ENCODE results near the gene ADAMTS18.
A peak's percentile ranks its signal among the peaks of the same experiment; 100 is the strongest.

ADAMTS18 gene

DNA sequence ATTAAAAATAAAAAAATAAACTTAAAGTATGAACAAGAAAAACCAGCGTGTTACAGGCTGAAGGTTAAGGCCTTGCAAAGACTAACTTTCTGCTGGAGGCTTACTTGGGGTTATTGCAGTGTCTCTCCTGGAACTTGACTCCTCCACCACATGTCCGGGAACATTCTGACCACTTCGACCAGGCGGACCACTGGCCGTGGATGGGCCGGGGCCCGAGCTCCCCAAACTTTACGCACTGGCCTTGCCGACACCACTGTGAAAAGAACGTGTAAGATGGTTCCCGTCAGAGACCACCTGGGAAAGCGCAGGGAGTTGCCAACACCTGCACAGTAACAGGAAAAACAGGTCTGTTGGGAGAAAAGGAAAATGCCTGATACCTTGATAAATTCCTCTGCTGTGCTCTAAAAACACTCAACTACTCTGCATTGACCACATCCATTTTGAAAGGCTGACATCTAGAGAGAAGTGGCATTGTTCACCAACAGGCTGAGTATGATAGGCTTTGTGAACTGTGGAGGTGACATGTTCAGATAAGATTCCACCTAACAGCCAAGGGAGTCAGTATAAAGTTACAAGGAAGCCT, 99.1 kb downstream of the ADAMTS18 start:
- TF ChIP-seq, protein P1, sequence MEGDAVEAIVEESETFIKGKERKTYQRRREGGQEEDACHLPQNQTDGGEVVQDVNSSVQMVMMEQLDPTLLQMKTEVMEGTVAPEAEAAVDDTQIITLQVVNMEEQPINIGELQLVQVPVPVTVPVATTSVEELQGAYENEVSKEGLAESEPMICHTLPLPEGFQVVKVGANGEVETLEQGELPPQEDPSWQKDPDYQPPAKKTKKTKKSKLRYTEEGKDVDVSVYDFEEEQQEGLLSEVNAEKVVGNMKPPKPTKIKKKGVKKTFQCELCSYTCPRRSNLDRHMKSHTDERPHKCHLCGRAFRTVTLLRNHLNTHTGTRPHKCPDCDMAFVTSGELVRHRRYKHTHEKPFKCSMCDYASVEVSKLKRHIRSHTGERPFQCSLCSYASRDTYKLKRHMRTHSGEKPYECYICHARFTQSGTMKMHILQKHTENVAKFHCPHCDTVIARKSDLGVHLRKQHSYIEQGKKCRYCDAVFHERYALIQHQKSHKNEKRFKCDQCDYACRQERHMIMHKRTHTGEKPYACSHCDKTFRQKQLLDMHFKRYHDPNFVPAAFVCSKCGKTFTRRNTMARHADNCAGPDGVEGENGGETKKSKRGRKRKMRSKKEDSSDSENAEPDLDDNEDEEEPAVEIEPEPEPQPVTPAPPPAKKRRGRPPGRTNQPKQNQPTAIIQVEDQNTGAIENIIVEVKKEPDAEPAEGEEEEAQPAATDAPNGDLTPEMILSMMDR (IDR thresholded peaks at IDR 0.05; ENCODE audit: low read depth, low read length): no peak
- no peak overlapping the region for H3K4me3 ChIP-seq (replicated peaks in 1 of 2; ENCODE audit: low read depth in 2 of 2, low read length in 2 of 2)
- DNase-seq (ENCODE audit: low read depth in 2 of 2): no peak

DNA sequence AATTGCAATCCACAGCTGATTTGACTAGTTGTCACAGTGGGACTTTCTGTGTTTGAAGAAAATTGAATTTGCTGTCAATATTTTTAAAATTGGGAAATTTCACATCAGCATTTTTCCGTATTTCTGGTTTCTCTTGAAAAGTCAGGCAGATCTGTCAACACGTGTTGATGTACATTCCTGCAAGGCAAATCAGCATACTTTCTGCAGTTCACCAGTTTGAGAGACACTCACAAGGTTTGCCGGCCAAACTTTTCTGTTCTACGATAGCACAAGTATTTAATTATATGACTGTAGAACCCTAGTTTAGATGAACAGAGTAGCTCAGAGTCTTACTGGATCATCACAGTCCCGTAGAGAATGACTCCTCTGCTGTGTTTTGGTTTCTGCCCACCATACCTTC, 102.0 kb downstream of the ADAMTS18 start:
- DNase-seq (ENCODE audit: low read depth in 2 of 2): peak; percentile 47 to 49
- no peak overlapping the region for H3K4me3 ChIP-seq (replicated peaks in 1 of 2; ENCODE audit: low read depth in 2 of 2, low read length in 2 of 2)
- TF ChIP-seq, protein P1 (IDR thresholded peaks at IDR 0.05; ENCODE audit: low read depth, low read length): no peak

DNA sequence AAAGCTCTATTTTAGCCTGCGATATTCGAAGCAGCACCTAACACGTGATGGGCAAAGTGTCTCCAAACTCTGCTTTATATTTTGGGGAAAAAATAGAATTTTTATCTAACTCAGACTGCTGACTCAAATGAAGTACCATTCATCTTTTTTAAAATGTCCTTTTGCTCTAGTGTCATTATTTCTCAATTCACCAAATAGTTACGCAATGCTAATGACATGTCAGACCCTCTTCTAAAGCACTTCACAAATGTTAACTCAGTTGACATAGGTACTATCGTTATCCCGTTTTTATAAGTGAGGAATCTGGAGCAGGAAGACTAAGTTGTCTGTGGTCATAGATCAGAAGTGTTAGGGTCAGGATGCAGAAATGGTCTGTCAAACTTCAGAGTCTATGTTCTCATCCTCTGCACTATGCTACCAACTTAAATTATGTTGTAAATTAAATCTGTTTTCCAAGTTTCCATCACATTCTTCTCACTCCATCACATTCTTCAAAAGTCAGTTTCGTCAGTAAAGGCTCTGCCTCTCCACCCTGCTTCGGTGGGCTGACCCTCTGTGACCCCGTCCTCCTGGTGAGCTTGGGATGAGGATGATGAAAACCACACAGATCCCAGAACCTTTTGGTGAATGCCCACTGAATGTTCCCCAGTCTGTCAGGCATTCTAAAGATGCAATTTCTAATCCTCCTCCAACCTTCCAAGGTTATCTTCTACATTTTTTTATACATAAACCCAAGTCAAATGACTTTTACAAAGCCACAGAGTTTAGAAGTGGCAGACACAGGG, 102.8 kb downstream of the ADAMTS18 start:
- TF ChIP-seq, protein P1 (IDR thresholded peaks at IDR 0.05; ENCODE audit: low read depth, low read length): no peak
- no peak overlapping the region for H3K4me3 ChIP-seq (replicated peaks in 1 of 2; ENCODE audit: low read depth in 2 of 2, low read length in 2 of 2)
- DNase-seq (ENCODE audit: low read depth in 2 of 2): peak in 1 of 2 donors; percentile 9

DNA sequence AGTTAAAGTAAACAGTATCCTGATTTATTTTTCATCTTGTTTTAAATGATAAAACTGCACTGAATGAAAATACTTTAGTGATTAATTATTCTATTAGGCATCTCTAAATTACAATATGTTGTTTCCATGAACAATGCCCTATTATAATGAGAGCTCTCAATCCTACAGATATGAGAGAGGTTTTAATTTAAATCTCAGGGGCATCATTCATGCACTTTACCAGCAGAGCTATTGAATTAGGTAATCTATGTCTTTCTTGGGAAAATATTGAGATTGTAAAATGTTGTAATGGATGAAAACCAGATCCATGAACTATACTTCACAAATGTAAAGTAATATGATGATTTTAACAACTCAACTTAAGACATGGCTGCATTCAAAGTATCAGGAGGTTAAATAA, 103.8 kb downstream of the ADAMTS18 start:
- DNase-seq (ENCODE audit: low read depth in 2 of 2): no peak
- TF ChIP-seq, protein P1 (IDR thresholded peaks at IDR 0.05; ENCODE audit: low read depth, low read length): no peak
- no peak overlapping the region for H3K4me3 ChIP-seq (replicated peaks in 1 of 2; ENCODE audit: low read depth in 2 of 2, low read length in 2 of 2)

DNA sequence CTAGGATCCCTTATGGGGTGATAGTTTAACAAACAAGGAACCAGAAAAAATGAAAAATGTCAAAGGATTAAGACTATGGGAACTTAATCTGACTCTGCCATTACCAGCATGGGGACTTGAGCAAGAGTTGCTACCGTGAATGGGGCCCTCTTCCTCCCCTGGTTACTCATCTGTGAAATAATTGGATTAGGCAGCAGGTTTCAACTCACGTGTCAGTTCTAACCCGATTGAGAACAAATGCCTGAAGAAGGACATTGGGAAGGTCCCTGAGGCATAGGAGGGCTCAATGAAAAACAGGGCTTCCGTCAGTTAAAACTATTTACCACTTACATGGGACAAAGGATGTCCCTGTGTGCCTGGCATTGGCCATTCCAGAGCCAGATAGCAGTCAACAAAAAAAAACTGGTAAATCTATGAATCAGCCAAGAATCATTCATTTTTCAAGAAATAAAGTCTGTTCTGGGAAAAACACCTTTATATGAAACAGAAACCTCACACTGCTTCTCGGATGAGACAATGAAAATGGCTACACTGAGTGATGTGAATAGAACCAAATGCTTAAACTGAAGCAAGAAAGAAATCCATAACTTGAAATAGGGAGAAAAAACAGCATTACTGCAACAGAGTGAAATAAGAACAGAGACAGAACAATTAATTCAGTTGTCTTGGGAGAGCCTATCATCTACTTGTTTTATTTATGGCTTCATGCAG, 104.3 kb downstream of the ADAMTS18 start:
- DNase-seq (ENCODE audit: low read depth in 2 of 2): peak in 1 of 2 donors; percentile 34
- TF ChIP-seq, protein P1 (IDR thresholded peaks at IDR 0.05; ENCODE audit: low read depth, low read length): no peak

DNA sequence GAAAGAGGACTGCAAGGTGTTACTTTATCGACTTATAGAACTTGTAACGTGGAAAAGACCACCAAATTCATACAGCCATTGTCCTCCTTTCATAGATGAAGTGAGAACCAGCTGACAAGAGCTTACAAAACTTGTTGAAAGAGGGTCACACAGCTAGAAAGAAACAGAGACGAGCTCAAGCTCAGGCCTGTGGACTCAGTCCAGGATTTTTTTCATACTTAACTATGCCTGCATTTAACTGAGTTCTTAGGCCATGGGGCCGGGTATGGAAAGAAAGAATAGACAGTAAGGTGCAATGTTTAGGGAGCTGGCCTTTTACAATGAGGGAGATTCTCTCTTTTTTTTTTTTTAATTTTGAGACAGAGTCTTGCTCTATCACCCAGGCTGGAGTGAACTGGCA, 106.1 kb downstream of the ADAMTS18 start:
- no peak overlapping the region for H3K4me3 ChIP-seq (replicated peaks in 1 of 2; ENCODE audit: low read depth in 2 of 2, low read length in 2 of 2)
- TF ChIP-seq, protein P1 (IDR thresholded peaks at IDR 0.05; ENCODE audit: low read depth, low read length): no peak
- DNase-seq (ENCODE audit: low read depth in 2 of 2): no peak

More for the DNA sequence above, 104.3 kb downstream of the ADAMTS18 start:
- H3K4me3 ChIP-seq (replicated peaks in 1 of 2; ENCODE audit: low read depth in 2 of 2, low read length in 2 of 2): no peak overlapping the region

Data from cardiac fibroblast (primary cell).